Liver (tissue), 9 donors: ENCODE measurements around the gene SLIT3. TPM values are rescaled to one million over a fixed set of nuclear protein-coding genes. Genes with fewer than 3 reads are reported as not detected.

Experiments
- DNase-seq: peaks from one replicate; pipeline ENCODE4 v3.0.0-alpha.2; 2017; ENCODE audit warnings: low spot score
- H3K27ac ChIP-seq, 2 donors: one replicate each; pipeline ENCODE4 v1.7.0; 2013; ENCODE audit warnings: inconsistent platforms in 2 of 2, low read length in 2 of 2, control low read depth in 1 of 2, low read depth in 1 of 2, mild to moderate bottlenecking in 1 of 2
- H3K27me3 ChIP-seq, 4 donors: one replicate each; pipeline versions ENCODE4 v1.6.1 to v1.7.0; 2013; ENCODE audit warnings: low read length in 3 of 4, inconsistent platforms in 1 of 4, mild to moderate bottlenecking in 1 of 4, moderate library complexity in 1 of 4; ENCODE audit not compliant: control insufficient read depth in 4 of 4, insufficient read depth in 4 of 4
- H3K36me3 ChIP-seq, 4 donors: one replicate each; pipeline versions ENCODE4 v1.6.1 to v1.7.0; 2013; ENCODE audit warnings: low read length in 3 of 4, mild to moderate bottlenecking in 3 of 4, low read depth in 1 of 4, moderate library complexity in 1 of 4; ENCODE audit not compliant: control insufficient read depth in 4 of 4, insufficient read depth in 3 of 4
- H3K4me1 ChIP-seq, 4 donors: one replicate each; pipeline versions ENCODE4 v1.6.1 to v1.7.0; 2013; ENCODE audit warnings: low read length in 3 of 4, mild to moderate bottlenecking in 3 of 4, moderate library complexity in 1 of 4; ENCODE audit not compliant: control insufficient read depth in 4 of 4, insufficient read depth in 4 of 4
- H3K4me3 ChIP-seq, 3 donors: one replicate each; pipeline versions ENCODE4 v1.6.1 to v1.7.0; 2013; ENCODE audit warnings: low read length in 3 of 3, control low read depth in 1 of 3, low read depth in 1 of 3, mild to moderate bottlenecking in 1 of 3
- H3K9ac ChIP-seq, 2 donors: one replicate each; pipeline ENCODE4 v1.7.0; 2013; ENCODE audit warnings: low read length in 2 of 2, mild to moderate bottlenecking in 2 of 2, moderate library complexity in 2 of 2, control low read depth in 1 of 2, low read depth in 1 of 2
- H3K9me3 ChIP-seq, 4 donors: one replicate each; pipeline versions ENCODE4 v1.6.1 to v1.7.0; 2013; ENCODE audit warnings: low read length in 3 of 4; ENCODE audit not compliant: control insufficient read depth in 4 of 4
- EGR1 ChIP-seq, 2 donors: IDR thresholded peaks; 2 replicates each; pipeline ENCODE4 v1.6.1; 2016 to 2018; ENCODE audit warnings: antibody characterized with exemption in 2 of 2, low read depth in 2 of 2
- FOXA1 ChIP-seq: IDR thresholded peaks from 2 replicates; pipeline ENCODE4 v1.6.1; 2016; ENCODE audit warnings: antibody characterized with exemption
- FOXA2 ChIP-seq: IDR thresholded peaks from 2 replicates; pipeline ENCODE4 v1.6.1; 2016; ENCODE audit warnings: antibody characterized with exemption
- GABPA ChIP-seq, 2 donors: IDR thresholded peaks in 1 of 2; conservative IDR thresholded peaks in 1 of 2; 2 replicates each; pipeline ENCODE4 v1.6.1; 2016; ENCODE audit warnings: antibody characterized with exemption in 2 of 2, mild to moderate bottlenecking in 1 of 2, moderate library complexity in 1 of 2
- HNF4A ChIP-seq, 2 donors: conservative IDR thresholded peaks; 2 replicates each; pipeline ENCODE4 v1.6.1; 2016; ENCODE audit warnings: antibody characterized with exemption in 2 of 2, mild to moderate bottlenecking in 2 of 2
- HNF4G ChIP-seq: IDR thresholded peaks from 2 replicates; pipeline ENCODE4 v1.6.1; 2016; ENCODE audit warnings: antibody characterized with exemption
- JUND ChIP-seq, 2 donors: IDR thresholded peaks; 2 replicates each; pipeline ENCODE4 v1.6.1; 2016; ENCODE audit warnings: antibody characterized with exemption in 2 of 2
- RAD21 ChIP-seq, 2 donors: IDR thresholded peaks; 2 replicates each; pipeline ENCODE4 v1.6.1; 2016; ENCODE audit warnings: antibody characterized with exemption in 2 of 2, mild to moderate bottlenecking in 2 of 2
- RXRA ChIP-seq, 2 donors: IDR thresholded peaks; 2 replicates each; pipeline ENCODE4 v1.6.1; 2017 to 2018; ENCODE audit warnings: antibody characterized with exemption in 2 of 2, mild to moderate bottlenecking in 1 of 2
- SP1 ChIP-seq: IDR thresholded peaks from 2 replicates; pipeline ENCODE4 v1.6.1; 2018; ENCODE audit warnings: antibody characterized with exemption, mild to moderate bottlenecking
- TAF1 ChIP-seq: conservative IDR thresholded peaks from 2 replicates; pipeline ENCODE4 v1.6.1; 2016; ENCODE audit warnings: antibody characterized with exemption, mild to moderate bottlenecking
- YY1 ChIP-seq: IDR thresholded peaks from 2 replicates; pipeline ENCODE4 v1.6.1; 2016; ENCODE audit warnings: antibody characterized with exemption, mild to moderate bottlenecking
- WGBS: extraction: QIAGEN DNeasy Blood & Tissue Kit; methylation state at CpG from one replicate; pipeline ENCODE4 v1.1.7; 2013; 5-methylcytosine and 5-hydroxymethylcytosine counted together
- polyA plus RNA-seq, 2 donors: library from polyadenylated mRNA; stranded (reverse) in 1 of 2; unstranded in 1 of 2; fragments of 200-250 nt in 1 of 2; fragments of >200 nt in 1 of 2; fragmentation: Nextera tagmentation in 1 of 2; extraction: Ambion mirVana in 1 of 2; gene quantifications; one replicate each; pipeline versions ENCODE4 v1.2.1 to v1.2.3, GENCODE V29; 2013 to 2015
- total RNA-seq, 2 donors: library from RNA; depleted of rRNA; stranded (reverse); fragments of >200 nt; gene quantifications; one replicate each; pipeline ENCODE4 v1.2.3, GENCODE V29; 2014
- TF ChIP-seq, protein P1 (sequence below): IDR thresholded peaks from 2 replicates; pipeline ENCODE4 v1.6.1; 2016; ENCODE audit warnings: antibody characterized with exemption
- TF ChIP-seq, protein P2 (sequence below): IDR thresholded peaks from 2 replicates; pipeline ENCODE4 v1.6.1; 2016; ENCODE audit warnings: antibody characterized with exemption, mild to moderate bottlenecking
- TF ChIP-seq, protein P3 (sequence below): fragments of 150-350 bp; IDR thresholded peaks from 2 replicates; pipeline ENCODE4 v1.5.1; 2017; ENCODE audit warnings: improper control_type of control experiment, low read depth, low read length; ENCODE audit not compliant: missing input control
- TF ChIP-seq, protein P4 (sequence below): IDR thresholded peaks from 2 replicates; pipeline ENCODE4 v1.6.1; 2016; ENCODE audit warnings: antibody characterized with exemption
- TF ChIP-seq, protein P5 (sequence below): IDR thresholded peaks from 2 replicates; pipeline ENCODE4 v1.6.1; 2016; ENCODE audit warnings: antibody characterized with exemption
- donor health status: healthy.
- donor health status: healthy.
- donor health status: healthy.
- donor health status: healthy.
- donor health status: healthy.

Gene SLIT3
- total and polyA plus RNA-seq, 4 donors, result 0.61 to 1.3 (median 0.91) TPM

DNA sequence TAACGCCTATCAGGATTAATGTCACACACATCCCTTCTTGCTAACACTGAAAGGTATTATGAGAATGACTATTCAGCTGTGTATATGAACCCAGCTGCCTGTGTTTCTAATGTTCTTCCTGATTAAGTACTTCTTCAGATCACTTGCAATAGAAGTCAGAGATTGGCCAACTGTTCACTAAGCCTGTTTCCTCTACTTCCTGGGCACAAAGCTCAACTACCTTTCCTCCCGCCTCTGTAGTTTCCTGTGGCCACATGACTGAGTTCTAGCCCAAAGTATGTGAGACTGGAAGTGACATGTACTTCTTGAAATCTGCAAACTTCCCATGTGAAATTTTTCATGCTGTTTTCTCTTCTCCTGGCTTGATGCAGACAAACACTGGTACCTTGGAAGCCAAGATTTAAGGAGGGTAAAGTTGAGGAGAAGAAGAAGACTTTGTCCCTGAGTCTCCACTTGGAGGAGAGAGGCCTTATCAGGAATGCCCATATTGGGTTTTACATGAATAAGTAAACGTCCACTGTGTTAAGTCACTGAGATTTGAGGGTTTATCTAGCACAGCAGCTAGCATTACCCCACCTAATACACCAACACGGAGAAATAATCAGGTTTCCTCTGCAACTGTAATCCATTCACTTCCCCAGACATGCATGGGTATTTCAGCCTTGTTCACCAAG lies 58.6 kb downstream of the SLIT3 start:
- Histone ChIP-seq H3K27ac (no peak overlapping the region), H3K4me3 (no peak overlapping the region), H3K36me3 (no peaks in the 10 kb centered on the region), H3K27me3 (peaks cover 0 to 4% (median 2%) of the 10 kb centered on the region in 4 donors), H3K9ac (no peak overlapping the region), H3K4me1 (no peaks in the 10 kb centered on the region), H3K9me3 (peaks cover 0 to 6% (median 0%) of the 10 kb centered on the region in 4 donors)
- 54% methylated on average over 4 of the region's 4 CpGs for WGBS
- no peak for TF ChIP-seq TAF1
- no peak for TF ChIP-seq HNF4G
- no peak for TF ChIP-seq JUND (IDR thresholded peaks at IDR 0.05)
- no peak for TF ChIP-seq HNF4A (conservative IDR thresholded peaks at IDR 0.05)
- TF ChIP-seq, protein P1, sequence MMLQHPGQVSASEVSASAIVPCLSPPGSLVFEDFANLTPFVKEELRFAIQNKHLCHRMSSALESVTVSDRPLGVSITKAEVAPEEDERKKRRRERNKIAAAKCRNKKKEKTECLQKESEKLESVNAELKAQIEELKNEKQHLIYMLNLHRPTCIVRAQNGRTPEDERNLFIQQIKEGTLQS, result no peak
- no peak for TF ChIP-seq FOXA1
- TF ChIP-seq, protein P2, sequence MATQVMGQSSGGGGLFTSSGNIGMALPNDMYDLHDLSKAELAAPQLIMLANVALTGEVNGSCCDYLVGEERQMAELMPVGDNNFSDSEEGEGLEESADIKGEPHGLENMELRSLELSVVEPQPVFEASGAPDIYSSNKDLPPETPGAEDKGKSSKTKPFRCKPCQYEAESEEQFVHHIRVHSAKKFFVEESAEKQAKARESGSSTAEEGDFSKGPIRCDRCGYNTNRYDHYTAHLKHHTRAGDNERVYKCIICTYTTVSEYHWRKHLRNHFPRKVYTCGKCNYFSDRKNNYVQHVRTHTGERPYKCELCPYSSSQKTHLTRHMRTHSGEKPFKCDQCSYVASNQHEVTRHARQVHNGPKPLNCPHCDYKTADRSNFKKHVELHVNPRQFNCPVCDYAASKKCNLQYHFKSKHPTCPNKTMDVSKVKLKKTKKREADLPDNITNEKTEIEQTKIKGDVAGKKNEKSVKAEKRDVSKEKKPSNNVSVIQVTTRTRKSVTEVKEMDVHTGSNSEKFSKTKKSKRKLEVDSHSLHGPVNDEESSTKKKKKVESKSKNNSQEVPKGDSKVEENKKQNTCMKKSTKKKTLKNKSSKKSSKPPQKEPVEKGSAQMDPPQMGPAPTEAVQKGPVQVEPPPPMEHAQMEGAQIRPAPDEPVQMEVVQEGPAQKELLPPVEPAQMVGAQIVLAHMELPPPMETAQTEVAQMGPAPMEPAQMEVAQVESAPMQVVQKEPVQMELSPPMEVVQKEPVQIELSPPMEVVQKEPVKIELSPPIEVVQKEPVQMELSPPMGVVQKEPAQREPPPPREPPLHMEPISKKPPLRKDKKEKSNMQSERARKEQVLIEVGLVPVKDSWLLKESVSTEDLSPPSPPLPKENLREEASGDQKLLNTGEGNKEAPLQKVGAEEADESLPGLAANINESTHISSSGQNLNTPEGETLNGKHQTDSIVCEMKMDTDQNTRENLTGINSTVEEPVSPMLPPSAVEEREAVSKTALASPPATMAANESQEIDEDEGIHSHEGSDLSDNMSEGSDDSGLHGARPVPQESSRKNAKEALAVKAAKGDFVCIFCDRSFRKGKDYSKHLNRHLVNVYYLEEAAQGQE, result no peak
- no peak for TF ChIP-seq FOXA2
- TF ChIP-seq, protein P3, sequence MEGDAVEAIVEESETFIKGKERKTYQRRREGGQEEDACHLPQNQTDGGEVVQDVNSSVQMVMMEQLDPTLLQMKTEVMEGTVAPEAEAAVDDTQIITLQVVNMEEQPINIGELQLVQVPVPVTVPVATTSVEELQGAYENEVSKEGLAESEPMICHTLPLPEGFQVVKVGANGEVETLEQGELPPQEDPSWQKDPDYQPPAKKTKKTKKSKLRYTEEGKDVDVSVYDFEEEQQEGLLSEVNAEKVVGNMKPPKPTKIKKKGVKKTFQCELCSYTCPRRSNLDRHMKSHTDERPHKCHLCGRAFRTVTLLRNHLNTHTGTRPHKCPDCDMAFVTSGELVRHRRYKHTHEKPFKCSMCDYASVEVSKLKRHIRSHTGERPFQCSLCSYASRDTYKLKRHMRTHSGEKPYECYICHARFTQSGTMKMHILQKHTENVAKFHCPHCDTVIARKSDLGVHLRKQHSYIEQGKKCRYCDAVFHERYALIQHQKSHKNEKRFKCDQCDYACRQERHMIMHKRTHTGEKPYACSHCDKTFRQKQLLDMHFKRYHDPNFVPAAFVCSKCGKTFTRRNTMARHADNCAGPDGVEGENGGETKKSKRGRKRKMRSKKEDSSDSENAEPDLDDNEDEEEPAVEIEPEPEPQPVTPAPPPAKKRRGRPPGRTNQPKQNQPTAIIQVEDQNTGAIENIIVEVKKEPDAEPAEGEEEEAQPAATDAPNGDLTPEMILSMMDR, result no peak
- TF ChIP-seq GABPA (IDR thresholded peaks at IDR 0.05 in 1 of 2, conservative IDR thresholded peaks at IDR 0.05 in 1 of 2), result no peak
- TF ChIP-seq RXRA (IDR thresholded peaks at IDR 0.05), result no peak
- no peak for TF ChIP-seq RAD21 (IDR thresholded peaks at IDR 0.05)
- TF ChIP-seq, protein P4, sequence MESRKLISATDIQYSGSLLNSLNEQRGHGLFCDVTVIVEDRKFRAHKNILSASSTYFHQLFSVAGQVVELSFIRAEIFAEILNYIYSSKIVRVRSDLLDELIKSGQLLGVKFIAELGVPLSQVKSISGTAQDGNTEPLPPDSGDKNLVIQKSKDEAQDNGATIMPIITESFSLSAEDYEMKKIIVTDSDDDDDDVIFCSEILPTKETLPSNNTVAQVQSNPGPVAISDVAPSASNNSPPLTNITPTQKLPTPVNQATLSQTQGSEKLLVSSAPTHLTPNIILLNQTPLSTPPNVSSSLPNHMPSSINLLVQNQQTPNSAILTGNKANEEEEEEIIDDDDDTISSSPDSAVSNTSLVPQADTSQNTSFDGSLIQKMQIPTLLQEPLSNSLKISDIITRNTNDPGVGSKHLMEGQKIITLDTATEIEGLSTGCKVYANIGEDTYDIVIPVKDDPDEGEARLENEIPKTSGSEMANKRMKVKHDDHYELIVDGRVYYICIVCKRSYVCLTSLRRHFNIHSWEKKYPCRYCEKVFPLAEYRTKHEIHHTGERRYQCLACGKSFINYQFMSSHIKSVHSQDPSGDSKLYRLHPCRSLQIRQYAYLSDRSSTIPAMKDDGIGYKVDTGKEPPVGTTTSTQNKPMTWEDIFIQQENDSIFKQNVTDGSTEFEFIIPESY, result no peak
- no peak for TF ChIP-seq SP1
- no peak for TF ChIP-seq YY1
- TF ChIP-seq EGR1 (IDR thresholded peaks at IDR 0.05; ENCODE audit: low read depth in 2 of 2), result no peak
- TF ChIP-seq, protein P5, sequence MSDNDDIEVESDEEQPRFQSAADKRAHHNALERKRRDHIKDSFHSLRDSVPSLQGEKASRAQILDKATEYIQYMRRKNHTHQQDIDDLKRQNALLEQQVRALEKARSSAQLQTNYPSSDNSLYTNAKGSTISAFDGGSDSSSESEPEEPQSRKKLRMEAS, result no peak
- no peak for DNase-seq
